Measurements from ENCODE around the gene KCNAB3.
"Not testable (repeated sequence)": the region's sequence is repeated elsewhere in the genome, so short reads cannot be mapped to it uniquely, and the experiment has no call there.

Gene KCNAB3

GRCh38 chr17:7929158-7930023 lies at the start of gene KCNAB3:
Gene KCNAB3 (minus strand): TSS chr17:7929856. CDS start chr17:7929435, 421 bp downstream.
- peak; percentile 56 for DNase-seq

GRCh38 chr17:7977805-7978204 lies 48.1 kb upstream of the KCNAB3 start:
- DNase-seq: no peak

DNA sequence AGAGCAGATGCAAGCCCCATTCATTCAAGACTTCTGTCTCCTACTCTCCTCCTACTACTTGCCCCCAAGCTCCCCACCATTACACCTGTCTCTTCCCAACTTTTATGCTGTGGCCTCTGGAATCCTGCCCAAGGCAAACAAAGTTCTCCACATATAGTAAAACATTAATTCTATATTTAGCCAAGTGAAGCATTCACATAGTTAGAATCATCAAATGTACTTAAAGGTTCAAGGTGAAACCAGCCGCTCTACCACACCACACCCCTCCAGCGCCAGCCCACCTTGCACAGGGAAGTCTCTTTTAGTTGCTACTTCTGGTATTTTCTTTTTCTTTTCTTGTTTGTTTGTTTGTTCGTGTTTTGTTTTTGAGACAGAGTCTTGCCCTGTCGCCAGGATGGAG lies 47.4 kb upstream of the KCNAB3 start:
- DNase-seq: no peak

DNA sequence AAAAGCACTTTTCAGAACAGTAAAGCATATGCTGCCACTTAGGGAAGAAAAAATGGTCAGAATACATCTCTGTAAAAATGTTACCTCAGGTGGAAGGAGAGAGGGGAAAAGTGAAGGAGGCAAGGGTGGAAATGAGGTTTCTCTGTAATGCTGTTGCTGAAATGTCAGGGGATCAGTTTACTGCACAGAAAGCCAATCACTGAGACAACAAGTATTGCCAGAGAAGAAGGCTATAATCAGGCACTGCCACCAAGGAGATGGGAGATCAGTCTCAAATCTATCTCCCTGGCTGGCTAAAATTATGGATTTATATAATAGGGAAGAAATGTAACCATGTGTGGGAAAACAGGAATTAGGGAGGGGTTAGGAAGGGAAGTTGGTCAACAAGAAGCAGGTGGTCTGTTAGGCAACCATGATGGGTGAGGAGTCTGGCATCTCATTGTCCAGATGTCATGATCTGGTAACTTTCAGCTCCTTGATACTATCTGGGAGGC lies 45.0 kb upstream of the KCNAB3 start:
- no peak for DNase-seq

DNA sequence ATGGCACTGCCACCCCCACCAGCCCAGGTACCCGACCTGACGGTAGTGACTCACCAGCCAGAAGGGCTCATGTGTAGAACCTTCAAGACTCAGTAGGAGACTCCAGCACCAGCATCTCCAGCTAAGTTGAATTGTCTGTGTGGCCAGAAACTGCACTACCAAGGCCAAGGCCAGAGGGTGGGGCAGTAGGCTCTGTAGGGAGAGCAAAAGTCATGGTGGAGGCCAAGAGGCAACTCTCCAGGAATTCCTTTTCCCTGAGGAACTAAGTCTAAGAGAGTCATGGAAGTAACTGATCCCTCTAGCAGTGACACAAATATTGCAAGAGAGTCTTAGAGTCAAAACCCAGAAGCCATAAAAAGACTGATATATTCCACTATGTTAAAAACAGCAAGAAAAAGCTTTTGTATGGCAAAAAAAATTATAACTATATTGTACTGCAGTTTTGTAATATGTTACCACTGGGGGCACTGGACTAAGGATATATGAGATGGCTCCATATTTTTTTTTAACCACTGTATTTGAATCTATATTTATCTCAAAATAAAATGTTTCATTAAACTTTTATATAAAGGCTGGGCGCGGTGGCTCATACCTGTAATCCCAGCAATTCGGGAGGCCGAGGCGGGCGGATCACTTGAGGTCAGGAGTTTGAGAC lies 42.6 kb upstream of the KCNAB3 start:
- no peak for DNase-seq

- no peak for DNase-seq
Observed at GRCh38 chr17:7971651-7972050, 42.0 kb upstream of the KCNAB3 start.

GRCh38 chr17:7969433-7969832 lies 39.8 kb upstream of the KCNAB3 start:
- DNase-seq: no peak

- DNase-seq: no peak
Observed at GRCh38 chr17:7967751-7968150, 38.1 kb upstream of the KCNAB3 start.

DNA sequence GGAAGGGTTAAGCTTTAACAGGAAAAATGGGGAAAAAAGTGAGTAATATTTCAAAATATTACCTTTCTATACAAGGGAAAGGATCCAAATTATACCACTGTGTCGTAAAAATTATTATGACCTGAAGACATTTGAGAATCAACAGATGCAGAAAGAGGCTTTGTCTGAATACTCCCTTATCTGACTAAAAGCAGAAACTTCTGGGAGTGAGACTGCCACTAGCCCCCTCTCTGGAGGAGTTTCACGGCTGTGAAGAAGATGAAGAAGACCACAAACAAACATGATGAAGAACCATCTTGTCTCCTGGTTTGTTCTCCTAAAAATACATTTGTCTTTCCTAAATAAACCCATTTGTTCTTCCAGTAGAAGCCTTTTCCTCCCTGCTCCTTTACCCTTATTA lies 31.8 kb upstream of the KCNAB3 start:
- no peak for DNase-seq

DNA sequence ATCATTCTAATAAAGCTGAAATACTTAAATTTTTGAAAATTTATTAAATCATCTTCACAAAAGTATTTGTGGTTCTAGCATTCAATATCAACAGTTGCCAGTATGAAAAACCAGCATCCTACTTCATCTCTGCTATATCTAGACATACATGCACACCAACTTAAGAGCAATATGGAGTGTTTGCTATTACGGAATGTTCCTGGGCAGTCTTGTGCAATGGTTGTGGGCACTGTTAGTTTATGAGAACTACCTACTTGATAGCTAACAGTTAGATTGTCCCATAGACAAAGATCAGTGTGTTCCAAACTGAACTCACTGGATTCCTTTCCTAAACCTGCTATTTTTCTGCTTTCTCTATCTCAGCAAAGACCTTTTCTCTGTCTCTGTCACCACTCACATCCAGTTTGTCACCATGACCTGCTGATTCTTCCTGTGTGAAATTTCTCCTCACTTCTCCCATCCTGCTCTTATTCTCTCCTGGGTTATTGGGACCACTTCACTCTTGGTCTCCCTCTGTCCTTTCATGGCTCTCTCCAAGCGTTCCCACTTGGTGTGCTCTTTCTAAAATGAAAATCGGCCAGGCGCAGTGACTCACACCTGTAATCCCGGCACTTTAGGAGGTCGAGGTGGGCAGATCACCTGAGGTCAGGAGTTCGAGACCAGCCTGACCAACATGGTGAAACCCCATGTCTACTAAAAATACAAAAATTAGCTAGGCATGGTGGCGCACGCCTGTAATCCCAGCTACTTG lies 30.0 kb upstream of the KCNAB3 start:
- no peak for DNase-seq

- peak; percentile 55 for DNase-seq
Observed at GRCh38 chr17:7956228-7956965, 26.7 kb upstream of the KCNAB3 start.

GRCh38 chr17:7955414-7956227 lies 26.0 kb upstream of the KCNAB3 start:
- no peak for DNase-seq

DNA sequence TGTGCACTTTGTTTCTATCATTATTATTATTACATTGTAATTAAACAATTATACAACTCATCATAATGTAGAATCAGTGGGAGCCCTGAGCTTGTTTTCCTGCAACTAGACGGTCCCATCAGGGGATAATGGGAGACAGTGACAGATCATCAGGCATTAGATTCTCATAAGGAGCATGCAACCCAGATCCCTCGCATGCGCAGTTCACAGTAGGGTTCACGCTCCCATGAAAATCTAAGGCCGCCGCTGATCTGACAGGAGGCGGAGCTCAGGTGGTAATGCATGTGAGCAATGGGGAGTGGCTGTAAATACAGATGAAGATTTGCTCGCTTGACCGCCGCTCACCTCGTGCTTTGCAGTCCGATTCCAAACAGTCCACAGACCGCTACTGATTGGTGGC lies 23.6 kb upstream of the KCNAB3 start:
- DNase-seq: not testable (repeated sequence)

- DNase-seq: peak; percentile 28
Observed at GRCh38 chr17:7951143-7951792, 21.6 kb upstream of the KCNAB3 start.

DNA sequence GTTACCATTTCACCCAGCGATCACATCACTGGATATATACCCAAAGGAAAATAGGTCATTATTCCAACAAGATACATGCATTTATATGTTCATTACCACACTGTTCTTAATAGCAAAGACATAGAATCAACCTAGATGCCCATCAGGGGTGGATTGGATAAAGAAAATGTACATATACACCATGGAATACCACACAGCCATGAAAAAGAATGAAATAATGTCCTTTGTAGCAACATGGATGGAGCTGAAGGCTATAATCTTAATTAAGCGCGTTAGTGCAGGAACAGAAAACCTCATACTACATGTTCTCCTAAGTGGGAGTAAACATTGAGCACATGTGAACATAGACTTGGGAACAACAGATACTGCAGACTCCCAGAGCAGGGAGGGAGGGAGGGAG lies 20.9 kb upstream of the KCNAB3 start:
- no peak for DNase-seq

- no peak for DNase-seq
Observed at GRCh38 chr17:7947651-7948050, 18.0 kb upstream of the KCNAB3 start.

DNA sequence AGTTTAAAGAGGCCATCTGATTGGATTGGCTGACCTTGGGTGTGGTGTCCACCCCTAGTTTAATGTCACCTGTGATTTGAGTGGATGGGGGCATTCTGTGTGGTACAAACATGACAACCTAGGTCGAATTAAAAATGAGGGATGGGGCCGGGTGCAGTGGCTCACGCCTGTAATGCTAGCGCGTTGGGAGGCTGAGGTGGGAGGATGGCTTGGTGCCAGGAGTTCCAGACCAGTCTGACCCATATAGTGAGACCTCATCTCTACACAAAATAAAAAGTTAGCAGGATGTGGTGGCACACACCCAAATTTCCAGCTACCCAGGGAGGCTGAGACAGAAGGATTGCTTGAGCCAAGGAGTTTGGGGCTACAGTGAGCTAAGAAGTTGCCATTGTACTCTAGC lies 16.8 kb upstream of the KCNAB3 start:
- DNase-seq: no peak

DNA sequence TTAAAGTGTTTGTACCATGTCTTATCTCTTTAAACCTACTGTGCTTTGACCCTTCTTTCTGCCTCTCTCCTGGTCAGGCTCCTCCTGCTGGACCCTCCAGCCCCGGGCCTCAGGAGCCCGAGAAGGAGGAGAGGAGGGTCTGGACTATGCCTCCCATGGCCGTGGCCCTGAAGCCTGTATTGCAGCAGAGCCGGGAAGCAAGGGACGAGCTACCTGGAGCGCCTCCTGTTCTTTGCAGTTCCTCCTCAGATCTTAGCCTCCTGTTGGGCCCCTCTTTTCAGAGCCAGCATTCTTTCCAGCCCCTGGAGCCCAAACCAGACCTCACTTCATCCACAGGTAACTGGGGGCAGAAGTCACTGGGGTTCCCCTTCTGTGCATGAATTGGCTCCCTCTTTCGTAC lies 16.0 kb upstream of the KCNAB3 start:
- DNase-seq: no peak

- no peak for DNase-seq
Observed at GRCh38 chr17:7944326-7944725, 14.7 kb upstream of the KCNAB3 start.

- DNase-seq: no peak
Observed at GRCh38 chr17:7943291-7943690, 13.6 kb upstream of the KCNAB3 start.

DNA sequence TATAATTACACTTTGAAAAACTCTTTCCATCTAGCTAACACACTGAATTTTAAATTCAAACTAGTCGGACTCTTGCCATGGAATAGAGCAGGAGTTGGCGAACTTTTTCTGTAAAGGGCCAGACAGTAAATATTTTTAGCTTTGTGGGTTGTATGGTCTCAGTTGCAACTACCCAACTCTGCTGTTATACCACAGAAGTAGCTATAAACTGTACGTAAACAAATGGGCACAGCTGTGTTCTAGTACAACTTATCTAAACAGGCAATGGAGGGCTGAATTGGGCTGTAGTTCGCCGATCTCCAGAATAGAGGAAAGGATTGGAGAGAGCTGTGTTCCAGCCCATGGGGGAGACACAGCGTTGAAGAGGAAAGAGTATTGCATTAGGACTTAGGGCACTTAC lies 11.1 kb upstream of the KCNAB3 start:
- DNase-seq: no peak

All from RPMI8226 (cell line).